B cell (primary cell): ENCODE data around the gene CTCF. TPM values are rescaled to one million over a fixed set of nuclear protein-coding genes. Genes with fewer than 3 reads are reported as not detected.

Experiments used
- ATAC-seq: fragments of 200-7000 bp; cut with Tn5 transposase; one replicate; pipeline ENCODE4 v1.10.0; 2021; ENCODE audit warnings: low read depth, mild to moderate bottlenecking, moderate number of reproducible peaks, moderate library complexity
- CTCF ChIA-PET: fragments of 350-600 bp; sonication (Branson Sonifier 250); formaldehyde crosslinking; loops from one replicate; lab custom pipeline; 2021; ENCODE audit warnings: antibody characterized with exemption, inconsistent platforms; lab: Charles Lee
- POLR2A ChIA-PET: fragments of 350-600 bp; sonication (Branson Sonifier 250); formaldehyde crosslinking; loops from one replicate; lab custom pipeline; 2021; ENCODE audit warnings: antibody characterized with exemption; lab: Charles Lee
- DNase-seq: peaks from one replicate; pipeline ENCODE4 v3.0.0; 2013
- H2AFZ ChIP-seq: 2 replicates; pipeline ENCODE4 v1.6.1; 2012; ENCODE audit warnings: mild to moderate bottlenecking, low read depth, low read length; ENCODE audit not compliant: insufficient read depth, poor library complexity, severe bottlenecking
- H3K27ac ChIP-seq, 2 donors: 1 replicate in 1 of 2; 2 replicates in 1 of 2; pipeline ENCODE4 v1.5.1; 2012 to 2013; ENCODE audit warnings: low read length in 2 of 2, mild to moderate bottlenecking in 2 of 2, moderate library complexity in 1 of 2
- H3K27me3 ChIP-seq, 4 experiments: fragments of 200-600 bp in 1 of 4; sonication (generic) in 1 of 4; replicated peaks in 1 of 4; 1 replicate in 2 of 4; 2 replicates in 2 of 4; pipeline versions ENCODE4 v1.6.1 to v1.7.0; 2013 to 2016; ENCODE audit warnings: low read length in 3 of 4, mild to moderate bottlenecking in 2 of 4, mixed read lengths in 1 of 4, moderate library complexity in 1 of 4; ENCODE audit not compliant: insufficient read depth in 4 of 4, control insufficient read depth in 3 of 4; ENCODE audit errors: control extremely low read depth in 1 of 4
- H3K36me3 ChIP-seq, 2 experiments: replicated peaks in 1 of 2; 1 replicate in 1 of 2; 2 replicates in 1 of 2; pipeline versions ENCODE4 v1.6.1 to v1.7.1; 2013; ENCODE audit warnings: low read length in 1 of 2; ENCODE audit not compliant: insufficient read depth in 2 of 2, control insufficient read depth in 1 of 2; ENCODE audit errors: control extremely low read depth in 1 of 2, extremely low read depth in 1 of 2
- H3K4me1 ChIP-seq, 2 donors: fragments of 200-600 bp in 1 of 2; sonication (generic) in 1 of 2; 1 replicate in 1 of 2; 2 replicates in 1 of 2; pipeline versions ENCODE4 v1.5.1 to v1.6.1; 2013 to 2017; ENCODE audit warnings: low read length in 2 of 2; ENCODE audit not compliant: control insufficient read depth in 2 of 2, insufficient read depth in 2 of 2
- H3K4me2 ChIP-seq: replicated peaks from 2 replicates; pipeline ENCODE3; 2012; ENCODE audit warnings: mild to moderate bottlenecking, low read depth, low read length; ENCODE audit not compliant: poor library complexity, severe bottlenecking
- H3K4me3 ChIP-seq, 5 experiments: fragments of 200-600 bp in 1 of 5; sonication (generic) in 1 of 5; 1 replicate in 3 of 5; 2 replicates in 2 of 5; pipeline versions ENCODE4 v1.5.1 to v1.7.0; 2011 to 2016; ENCODE audit warnings: low read length in 4 of 5, mild to moderate bottlenecking in 4 of 5, low read depth in 2 of 5, control low read depth in 1 of 5, moderate library complexity in 1 of 5; ENCODE audit not compliant: insufficient read depth in 1 of 5; ENCODE audit errors: control extremely low read depth in 1 of 5, extremely low read depth in 1 of 5
- H3K79me2 ChIP-seq: fragments of 200-600 bp; sonication (generic); one replicate; pipeline ENCODE4 v1.6.0; 2016; ENCODE audit warnings: low read length; ENCODE audit not compliant: control insufficient read depth, insufficient read depth
- H3K9ac ChIP-seq: fragments of 200-600 bp; sonication (generic); 2 replicates; pipeline ENCODE4 v1.6.1; 2017; ENCODE audit warnings: mild to moderate bottlenecking, low read length, moderate library complexity
- H3K9me3 ChIP-seq, 3 donors: one replicate each; pipeline versions ENCODE4 v1.6.1 to v1.7.1; 2013; ENCODE audit warnings: low read length in 2 of 3; ENCODE audit not compliant: control insufficient read depth in 2 of 3, insufficient read depth in 1 of 3; ENCODE audit errors: control extremely low read depth in 1 of 3
- H4K20me1 ChIP-seq: 2 replicates; pipeline ENCODE4 v1.6.0; 2012; ENCODE audit warnings: mild to moderate bottlenecking, low read length; ENCODE audit not compliant: insufficient read depth, control insufficient read depth, poor library complexity, severe bottlenecking
- H3K27ac Mint-ChIP-seq: one replicate; pipeline ENCODE4 v1.8.0; 2021; ENCODE audit warnings: mixed read lengths
- H3K27me3 Mint-ChIP-seq: one replicate; pipeline ENCODE4 v1.8.0; 2021; ENCODE audit warnings: mixed read lengths
- H3K4me1 Mint-ChIP-seq: one replicate; pipeline ENCODE4 v1.8.0; 2021; ENCODE audit warnings: mixed read lengths
- H3K4me3 Mint-ChIP-seq: one replicate; pipeline ENCODE4 v1.8.0; 2021; ENCODE audit warnings: mixed read lengths
- H3K9me3 Mint-ChIP-seq: one replicate; pipeline ENCODE4 v1.8.0; 2022; ENCODE audit warnings: mixed read lengths; ENCODE audit not compliant: insufficient read depth
- CTCF ChIP-seq: fragments of 200-600 bp; IDR thresholded peaks from one replicate; pipeline ENCODE4 v1.8.0; 2022; ENCODE audit warnings: antibody characterized with exemption, mild to moderate bottlenecking
- EZH2 ChIP-seq: IDR thresholded peaks from 2 replicates; pipeline ENCODE4 v1.6.1; 2012; ENCODE audit warnings: borderline replicate concordance, low read depth, mild to moderate bottlenecking, moderate library complexity, low read length; ENCODE audit not compliant: insufficient read depth, poor library complexity, severe bottlenecking
- WGBS: methylation state at CpG from one replicate; pipeline ENCODE4 v1.1.5; 2013; ENCODE audit warnings: missing lambda C conversion rate; ENCODE audit not compliant: insufficient coverage; 5-methylcytosine and 5-hydroxymethylcytosine counted together
- intact Hi-C: fragments of 100-400 bp; cut with micrococcal nuclease; formaldehyde crosslinking; loops from one replicate; pipeline ENCODE4 v1.10.0; 2022
- polyA plus RNA-seq: library from polyadenylated mRNA; depleted of rRNA; stranded (reverse); fragments of >200 nt; gene quantifications from 2 replicates; pipeline ENCODE4 v1.2.3, GENCODE V29; 2012
- total RNA-seq, 2 donors: library from RNA; stranded (reverse); fragments of 120-200 nt in 1 of 2; gene quantifications; 1 replicate in 1 of 2; 2 replicates in 1 of 2; pipeline versions ENCODE4 v1.2.3 to v1.2.4, GENCODE V29; 2013 to 2022

Gene CTCF
- total and polyA plus RNA-seq, 2 donors (not counting 1 experiment from before 2014, with no cell fraction given) = 42.7 to 78.4 TPM

- intact Hi-C loops = loop anchor here (10.0 kb wide), 2 partner anchors 423 to 1467 kb away; partner anchors contain the start of genes CHTF8, FHOD1, SLC9A5 and UTP4
- H3K27ac ChIP-seq = peak overlapping the region; percentile 77 to 86
- no peaks in the 10 kb centered on the region for H3K27me3 Mint-ChIP-seq
- H3K27ac Mint-ChIP-seq = peak overlapping the region; percentile 84
- WGBS = 46% methylated on average over 6 of the region's 10 CpGs
- H3K4me1 ChIP-seq = peaks cover 34 to 44% of the 10 kb centered on the region in 2 donors
- no peaks in the 10 kb centered on the region for H3K9me3 Mint-ChIP-seq
- H3K4me1 Mint-ChIP-seq = peaks cover 44% of the 10 kb centered on the region
- peak overlapping the region; percentile 100 for H2AFZ ChIP-seq
- peaks cover 0 to 3% of the 10 kb centered on the region in 2 experiments for H3K36me3 ChIP-seq
- CTCF ChIA-PET = interaction anchor here (0.6 to 11.7 kb wide), 25 partner anchors 11 to 337 kb away, joined by 3 to 136 read pairs (median 5); partner anchors contain the start of genes ATP6V0D1, CARMIL2, CTCF and GFOD2
- DNase-seq (no peak), ATAC-seq (no peak)
- H3K4me3 Mint-ChIP-seq = peak overlapping the region; percentile 91
- peak overlapping the region in 4 of 5 experiments; percentile 67 to 91 (median 80) for H3K4me3 ChIP-seq
- POLR2A ChIA-PET = interaction anchor here (0.6 to 2.7 kb wide), 8 partner anchors 105 to 269 kb away, joined by 3 to 16 read pairs (median 5); partner anchors contain the start of genes ATP6V0D1, CTCF, PSMB10 and RANBP10
- no peaks in the 10 kb centered on the region for H3K27me3 ChIP-seq
- peak overlapping the region; percentile 87 for H3K9ac ChIP-seq
- TF ChIP-seq EZH2 = no peak
- TF ChIP-seq CTCF = no peak
- no peaks in the 10 kb centered on the region for H4K20me1 ChIP-seq
- H3K4me2 ChIP-seq = peak overlapping the region; percentile 99
- no peaks in the 10 kb centered on the region for H3K9me3 ChIP-seq
- peaks cover 9% of the 10 kb centered on the region for H3K79me2 ChIP-seq
Observed at GRCh38 chr16:67667453-67667816, 105.1 kb downstream of the CTCF start.
